HG02870 (cell line): ENCODE data around the gene NHEJ1.

Source experiments
- ATAC-seq: cut with Tn5 transposase; IDR thresholded peaks from one replicate; pipeline ENCODE4 v1.9.1; 2021; ENCODE audit warnings: mild to moderate bottlenecking, moderate library complexity; ENCODE audit not compliant: unreplicated experiment

Gene NHEJ1

GRCh38 chr2:219094171-219094570, 66.4 kb downstream of the NHEJ1 start:
- no peak for ATAC-seq

- no peak for ATAC-seq
Observed at GRCh38 chr2:219090436-219091299, 69.9 kb downstream of the NHEJ1 start.

- ATAC-seq = no peak
Observed at GRCh38 chr2:219089330-219089729, 71.3 kb downstream of the NHEJ1 start.

GRCh38 chr2:219087848-219088247, 72.8 kb downstream of the NHEJ1 start:
- no peak for ATAC-seq

GRCh38 chr2:219087361-219087760, 73.3 kb downstream of the NHEJ1 start:
- ATAC-seq = no peak

- no peak for ATAC-seq
Observed at GRCh38 chr2:219086196-219086595, 74.4 kb downstream of the NHEJ1 start.

GRCh38 chr2:219084791-219085190, 75.8 kb downstream of the NHEJ1 start:
- no peak for ATAC-seq

- no peak for ATAC-seq
Observed at GRCh38 chr2:219082332-219082958, 78.2 kb downstream of the NHEJ1 start.

GRCh38 chr2:219081701-219082331, 78.8 kb downstream of the NHEJ1 start:
- ATAC-seq = no peak

GRCh38 chr2:219081096-219081495, 79.5 kb downstream of the NHEJ1 start:
- ATAC-seq = no peak

GRCh38 chr2:219079417-219079816, 81.2 kb downstream of the NHEJ1 start:
- no peak for ATAC-seq

GRCh38 chr2:219078951-219079350, 81.7 kb downstream of the NHEJ1 start:
- ATAC-seq = no peak

GRCh38 chr2:219078126-219078525, 82.5 kb downstream of the NHEJ1 start:
- ATAC-seq = no peak

- ATAC-seq = no peak
Observed at GRCh38 chr2:219076253-219076652, 84.4 kb downstream of the NHEJ1 start.

- no peak for ATAC-seq
Observed at GRCh38 chr2:219073413-219074129, 87.0 kb downstream of the NHEJ1 start.

GRCh38 chr2:219072741-219073250, 87.8 kb downstream of the NHEJ1 start:
- no peak for ATAC-seq

- no peak for ATAC-seq
Observed at GRCh38 chr2:219071131-219071816, 89.3 kb downstream of the NHEJ1 start.

GRCh38 chr2:219065484-219065883, 95.1 kb downstream of the NHEJ1 start:
- ATAC-seq = no peak

GRCh38 chr2:219062081-219062480, 98.5 kb downstream of the NHEJ1 start:
- ATAC-seq = no peak
